Measurements from ENCODE around the gene TAOK1.

TAOK1 gene

DNA sequence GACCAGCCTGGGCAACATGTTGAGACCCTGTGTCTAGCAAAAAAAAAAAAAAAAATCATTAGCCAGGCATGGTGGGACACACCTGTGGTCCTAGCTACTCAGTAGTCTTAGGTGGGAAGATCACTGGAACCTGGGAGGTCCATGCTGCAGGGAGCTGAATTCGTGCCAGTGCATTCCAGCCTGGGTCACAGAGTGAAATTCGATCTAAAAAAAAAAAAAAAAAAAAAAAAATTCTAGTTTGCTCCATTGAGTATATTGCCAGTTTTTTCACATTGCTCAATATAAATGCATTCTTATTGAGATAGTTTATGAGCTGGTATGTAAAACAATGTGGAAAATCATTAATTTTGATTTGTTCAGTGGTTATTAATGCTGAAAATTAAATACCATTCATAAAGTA, 124.6 kb downstream of the TAOK1 start:
- DNase-seq: no peak
- H3K4me3 ChIP-seq (ENCODE audit: insufficient read depth, low read depth, low read length, poor library complexity, severe bottlenecking): no peak overlapping the region
- H3K27ac ChIP-seq (ENCODE audit: insufficient read depth, low read length, poor library complexity, severe bottlenecking): no peak overlapping the region
- H3K9me3 ChIP-seq (ENCODE audit: control insufficient read depth, low read length): no peaks in the 10 kb centered on the region
- H3K27me3 ChIP-seq (replicated peaks; ENCODE audit: control insufficient read depth, insufficient read depth, low read length, poor library complexity, severe bottlenecking): no peaks in the 10 kb centered on the region
- no peaks in the 10 kb centered on the region for H3K4me1 ChIP-seq (ENCODE audit: control insufficient read depth, insufficient read depth, low read length, poor library complexity, severe bottlenecking)
- peaks cover 54% of the 10 kb centered on the region for H3K36me3 ChIP-seq (ENCODE audit: control insufficient read depth, insufficient read depth, low read length)

DNA sequence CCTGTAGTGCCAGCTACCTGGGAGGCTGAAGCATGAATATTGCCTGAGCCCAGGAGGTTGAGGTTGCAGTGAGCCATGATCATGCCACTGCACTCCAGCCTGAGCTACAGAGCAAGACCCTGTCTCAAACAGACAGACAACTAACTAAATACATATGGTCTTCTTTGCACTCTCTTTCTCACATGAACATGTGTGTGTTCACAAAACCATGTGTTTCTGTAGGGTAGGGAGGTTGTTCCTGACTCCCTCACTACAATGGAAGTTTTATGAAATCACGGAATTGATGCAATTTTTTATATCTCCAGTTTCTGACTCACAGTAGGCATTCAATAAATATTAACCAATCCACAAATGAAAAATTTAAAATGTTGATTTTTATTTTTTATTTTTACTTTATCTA, 128.2 kb downstream of the TAOK1 start:
- peaks cover 41% of the 10 kb centered on the region for H3K36me3 ChIP-seq (ENCODE audit: control insufficient read depth, insufficient read depth, low read length)
- no peaks in the 10 kb centered on the region for H3K27me3 ChIP-seq (replicated peaks; ENCODE audit: control insufficient read depth, insufficient read depth, low read length, poor library complexity, severe bottlenecking)
- no peaks in the 10 kb centered on the region for H3K9me3 ChIP-seq (ENCODE audit: control insufficient read depth, low read length)
- H3K4me3 ChIP-seq (ENCODE audit: insufficient read depth, low read depth, low read length, poor library complexity, severe bottlenecking): no peak overlapping the region
- H3K4me1 ChIP-seq (ENCODE audit: control insufficient read depth, insufficient read depth, low read length, poor library complexity, severe bottlenecking): no peaks in the 10 kb centered on the region
- DNase-seq: no peak
- no peak overlapping the region for H3K27ac ChIP-seq (ENCODE audit: insufficient read depth, low read length, poor library complexity, severe bottlenecking)

DNA sequence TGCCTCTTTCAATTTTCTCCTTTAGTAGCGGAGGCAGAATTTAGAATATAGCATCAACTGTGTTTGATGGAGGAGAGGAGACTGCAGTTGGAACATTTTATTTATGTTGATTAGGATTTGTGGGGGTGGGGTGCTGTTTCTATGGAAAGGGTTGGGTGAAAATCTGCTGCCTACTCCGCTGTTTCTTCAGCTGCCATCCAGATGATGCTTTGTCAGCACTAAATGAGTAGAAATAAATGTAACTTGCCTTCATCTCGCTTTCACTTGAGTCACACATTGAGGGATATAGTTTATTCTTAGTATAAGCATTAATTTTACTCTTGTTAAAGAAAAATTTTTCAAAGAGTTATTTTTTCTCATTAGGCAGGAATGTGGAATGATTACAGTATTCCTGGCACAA, 134.5 kb downstream of the TAOK1 start:
- H3K4me1 ChIP-seq (ENCODE audit: control insufficient read depth, insufficient read depth, low read length, poor library complexity, severe bottlenecking): no peaks in the 10 kb centered on the region
- DNase-seq: no peak
- no peaks in the 10 kb centered on the region for H3K9me3 ChIP-seq (ENCODE audit: control insufficient read depth, low read length)
- no peaks in the 10 kb centered on the region for H3K27me3 ChIP-seq (replicated peaks; ENCODE audit: control insufficient read depth, insufficient read depth, low read length, poor library complexity, severe bottlenecking)
- H3K27ac ChIP-seq (ENCODE audit: insufficient read depth, low read length, poor library complexity, severe bottlenecking): no peak overlapping the region
- peaks cover 15% of the 10 kb centered on the region for H3K36me3 ChIP-seq (ENCODE audit: control insufficient read depth, insufficient read depth, low read length)
- no peak overlapping the region for H3K4me3 ChIP-seq (ENCODE audit: insufficient read depth, low read depth, low read length, poor library complexity, severe bottlenecking)

DNA sequence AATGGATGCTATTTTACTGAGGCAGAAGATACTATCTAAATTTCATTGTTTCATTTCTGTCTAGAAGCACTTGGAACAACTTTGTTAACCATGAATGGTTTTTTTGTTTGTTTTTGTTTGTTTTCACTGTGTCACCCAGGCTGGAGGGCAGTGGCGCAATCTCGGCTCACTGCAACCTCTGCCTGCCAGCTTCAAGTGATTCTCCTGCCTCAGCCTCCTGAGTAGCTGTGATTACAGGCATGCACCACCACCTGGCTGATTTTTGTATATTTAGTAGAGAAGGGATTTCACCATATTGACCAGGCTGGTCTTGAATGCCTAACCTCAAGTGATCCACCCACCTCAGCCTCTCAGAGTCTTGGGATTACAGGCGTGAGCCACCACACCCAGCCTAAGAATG, 136.2 kb downstream of the TAOK1 start:
- DNase-seq: no peak

DNA sequence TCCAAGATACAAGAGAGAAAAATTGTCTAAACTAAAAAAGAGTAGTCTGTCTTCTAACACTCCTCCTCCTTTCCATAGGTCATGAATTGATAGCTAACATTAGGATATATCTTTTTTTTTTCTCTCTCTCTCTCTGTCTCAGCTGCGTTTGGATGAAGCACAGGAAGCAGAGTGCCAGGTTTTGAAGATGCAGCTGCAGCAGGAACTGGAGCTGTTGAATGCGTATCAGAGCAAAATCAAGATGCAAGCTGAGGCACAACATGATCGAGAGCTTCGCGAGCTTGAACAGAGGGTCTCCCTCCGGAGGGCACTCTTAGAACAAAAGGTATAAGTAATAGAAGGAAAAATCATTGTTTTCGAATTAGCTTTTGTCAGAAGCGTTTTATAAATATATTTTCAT, 143.8 kb downstream of the TAOK1 start:
- H3K4me3 ChIP-seq (ENCODE audit: insufficient read depth, low read depth, low read length, poor library complexity, severe bottlenecking): no peak overlapping the region
- no peak overlapping the region for H3K27ac ChIP-seq (ENCODE audit: insufficient read depth, low read length, poor library complexity, severe bottlenecking)
- no peaks in the 10 kb centered on the region for H3K4me1 ChIP-seq (ENCODE audit: control insufficient read depth, insufficient read depth, low read length, poor library complexity, severe bottlenecking)
- peaks cover 24% of the 10 kb centered on the region for H3K36me3 ChIP-seq (ENCODE audit: control insufficient read depth, insufficient read depth, low read length)
- no peak for DNase-seq
- no peaks in the 10 kb centered on the region for H3K27me3 ChIP-seq (replicated peaks; ENCODE audit: control insufficient read depth, insufficient read depth, low read length, poor library complexity, severe bottlenecking)
- no peaks in the 10 kb centered on the region for H3K9me3 ChIP-seq (ENCODE audit: control insufficient read depth, low read length)

More for the DNA sequence above, 136.2 kb downstream of the TAOK1 start:
- Histone ChIP-seq H3K27ac (ENCODE audit: insufficient read depth, low read length, poor library complexity, severe bottlenecking) (no peak overlapping the region), H3K27me3 (replicated peaks; ENCODE audit: control insufficient read depth, insufficient read depth, low read length, poor library complexity, severe bottlenecking) (no peaks in the 10 kb centered on the region), H3K4me1 (ENCODE audit: control insufficient read depth, insufficient read depth, low read length, poor library complexity, severe bottlenecking) (no peaks in the 10 kb centered on the region), H3K9me3 (ENCODE audit: control insufficient read depth, low read length) (no peaks in the 10 kb centered on the region), H3K4me3 (ENCODE audit: insufficient read depth, low read depth, low read length, poor library complexity, severe bottlenecking) (no peak overlapping the region), H3K36me3 (ENCODE audit: control insufficient read depth, insufficient read depth, low read length) (peaks cover 18% of the 10 kb centered on the region)

DNA sequence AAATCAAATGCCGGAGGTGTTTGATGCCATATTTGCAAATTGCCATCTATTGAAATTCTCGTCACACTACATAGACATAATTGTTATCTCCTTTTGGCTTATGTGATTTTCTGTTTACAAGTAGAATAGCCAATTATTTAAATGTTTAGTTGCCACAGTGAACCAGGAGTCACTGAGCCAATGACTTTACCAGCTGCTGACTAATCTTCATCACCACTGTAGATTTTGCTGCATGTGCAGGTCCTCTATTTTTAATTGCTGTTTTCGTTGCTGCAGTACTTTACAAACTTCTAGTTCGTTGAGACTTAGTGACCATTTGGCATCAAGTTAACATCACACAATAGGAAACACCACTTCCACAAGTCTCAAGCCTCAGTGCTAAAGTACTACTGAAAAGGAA, 153.9 kb downstream of the TAOK1 start:
- Histone ChIP-seq H3K27me3 (replicated peaks; ENCODE audit: control insufficient read depth, insufficient read depth, low read length, poor library complexity, severe bottlenecking) (no peaks in the 10 kb centered on the region), H3K27ac (ENCODE audit: insufficient read depth, low read length, poor library complexity, severe bottlenecking) (no peak overlapping the region), H3K36me3 (ENCODE audit: control insufficient read depth, insufficient read depth, low read length) (peaks cover 21% of the 10 kb centered on the region), H3K4me3 (ENCODE audit: insufficient read depth, low read depth, low read length, poor library complexity, severe bottlenecking) (no peak overlapping the region), H3K9me3 (ENCODE audit: control insufficient read depth, low read length) (no peaks in the 10 kb centered on the region), H3K4me1 (ENCODE audit: control insufficient read depth, insufficient read depth, low read length, poor library complexity, severe bottlenecking) (no peaks in the 10 kb centered on the region)
- no peak for DNase-seq

DNA sequence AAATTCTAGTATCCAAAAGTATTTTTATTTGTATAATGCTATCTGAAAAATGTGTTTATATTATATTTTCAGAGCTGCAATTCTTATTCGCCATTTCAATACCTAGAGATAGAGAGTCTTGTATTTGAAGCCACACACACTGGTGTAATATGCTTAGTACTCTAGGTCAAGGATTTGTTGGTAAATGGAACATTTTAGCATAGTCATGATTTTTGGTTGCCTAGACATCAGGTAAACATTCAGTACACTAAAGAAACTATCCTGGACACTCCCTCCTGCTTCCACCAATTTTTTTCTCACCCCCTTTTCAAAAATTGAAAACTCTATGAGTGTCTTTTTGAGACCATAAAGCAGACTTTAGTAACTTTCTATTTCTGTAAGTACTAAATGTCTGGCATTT, 155.9 kb downstream of the TAOK1 start:
- Histone ChIP-seq H3K27ac (ENCODE audit: insufficient read depth, low read length, poor library complexity, severe bottlenecking) (no peak overlapping the region), H3K27me3 (replicated peaks; ENCODE audit: control insufficient read depth, insufficient read depth, low read length, poor library complexity, severe bottlenecking) (no peaks in the 10 kb centered on the region), H3K9me3 (ENCODE audit: control insufficient read depth, low read length) (no peaks in the 10 kb centered on the region), H3K4me3 (ENCODE audit: insufficient read depth, low read depth, low read length, poor library complexity, severe bottlenecking) (no peak overlapping the region), H3K36me3 (ENCODE audit: control insufficient read depth, insufficient read depth, low read length) (peaks cover 21% of the 10 kb centered on the region), H3K4me1 (ENCODE audit: control insufficient read depth, insufficient read depth, low read length, poor library complexity, severe bottlenecking) (no peaks in the 10 kb centered on the region)
- no peak for DNase-seq

DNA sequence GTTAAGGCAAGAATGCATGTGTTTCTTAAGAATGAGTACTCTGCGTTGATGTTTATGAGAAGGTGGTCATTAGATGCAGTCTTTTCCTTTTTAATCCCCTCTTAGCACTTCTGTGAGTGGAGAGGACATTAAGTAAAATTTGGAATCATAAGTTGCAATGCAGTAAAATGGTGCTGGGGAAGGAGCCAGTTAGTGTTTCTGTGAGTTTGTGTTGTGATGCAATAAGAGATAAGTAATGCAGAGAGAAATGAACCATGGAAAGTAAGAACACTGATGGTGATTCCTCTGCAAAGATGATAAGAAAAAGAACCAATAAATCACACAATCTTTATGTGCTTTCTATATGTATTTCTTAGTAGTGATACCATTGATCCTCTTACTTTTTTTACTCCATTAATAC, 156.7 kb downstream of the TAOK1 start:
- H3K4me3 ChIP-seq (ENCODE audit: insufficient read depth, low read depth, low read length, poor library complexity, severe bottlenecking): no peak overlapping the region
- H3K4me1 ChIP-seq (ENCODE audit: control insufficient read depth, insufficient read depth, low read length, poor library complexity, severe bottlenecking): no peaks in the 10 kb centered on the region
- no peak for DNase-seq
- no peaks in the 10 kb centered on the region for H3K27me3 ChIP-seq (replicated peaks; ENCODE audit: control insufficient read depth, insufficient read depth, low read length, poor library complexity, severe bottlenecking)
- peaks cover 21% of the 10 kb centered on the region for H3K36me3 ChIP-seq (ENCODE audit: control insufficient read depth, insufficient read depth, low read length)
- no peaks in the 10 kb centered on the region for H3K9me3 ChIP-seq (ENCODE audit: control insufficient read depth, low read length)
- H3K27ac ChIP-seq (ENCODE audit: insufficient read depth, low read length, poor library complexity, severe bottlenecking): no peak overlapping the region

DNA sequence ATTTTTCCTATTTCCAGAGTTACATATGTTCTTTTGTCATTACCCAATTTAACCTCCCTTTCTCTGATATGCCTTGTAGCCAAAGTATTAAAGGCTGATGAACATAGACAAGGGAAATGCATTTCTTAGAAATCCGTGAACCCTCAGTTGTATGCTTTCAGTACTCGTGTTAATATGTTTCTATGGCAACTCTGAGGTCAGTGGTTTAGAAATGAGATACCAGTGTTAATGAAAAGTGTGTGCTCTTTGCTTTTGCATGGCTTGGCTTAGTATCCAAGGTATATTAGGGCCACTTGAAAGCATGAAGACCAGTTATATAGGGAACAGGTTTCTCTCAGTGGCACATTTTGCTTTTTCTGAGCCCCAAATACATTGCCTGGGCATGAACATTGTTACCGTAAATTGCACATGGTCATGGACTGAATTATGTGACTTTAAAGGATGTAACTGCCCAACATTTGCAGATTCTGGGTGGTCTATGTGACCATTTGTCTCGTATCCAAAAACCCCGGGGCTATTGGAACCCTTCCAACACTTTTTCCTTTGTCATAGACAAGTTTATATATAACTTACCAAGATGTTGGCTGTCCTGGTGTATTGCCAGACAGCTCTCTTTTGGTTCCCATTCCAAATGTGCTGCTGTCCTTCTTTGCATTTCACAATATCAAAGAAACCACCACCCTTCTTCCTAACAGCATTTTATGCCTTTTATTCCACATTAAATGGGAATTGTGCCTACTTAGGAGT, 159.2 kb downstream of the TAOK1 start:
- Histone ChIP-seq H3K4me1 (ENCODE audit: control insufficient read depth, insufficient read depth, low read length, poor library complexity, severe bottlenecking) (no peaks in the 10 kb centered on the region), H3K27me3 (replicated peaks; ENCODE audit: control insufficient read depth, insufficient read depth, low read length, poor library complexity, severe bottlenecking) (no peaks in the 10 kb centered on the region), H3K4me3 (ENCODE audit: insufficient read depth, low read depth, low read length, poor library complexity, severe bottlenecking) (no peak overlapping the region), H3K27ac (ENCODE audit: insufficient read depth, low read length, poor library complexity, severe bottlenecking) (no peak overlapping the region), H3K36me3 (ENCODE audit: control insufficient read depth, insufficient read depth, low read length) (peaks cover 4% of the 10 kb centered on the region), H3K9me3 (ENCODE audit: control insufficient read depth, low read length) (no peaks in the 10 kb centered on the region)
- DNase-seq: no peak

DNA sequence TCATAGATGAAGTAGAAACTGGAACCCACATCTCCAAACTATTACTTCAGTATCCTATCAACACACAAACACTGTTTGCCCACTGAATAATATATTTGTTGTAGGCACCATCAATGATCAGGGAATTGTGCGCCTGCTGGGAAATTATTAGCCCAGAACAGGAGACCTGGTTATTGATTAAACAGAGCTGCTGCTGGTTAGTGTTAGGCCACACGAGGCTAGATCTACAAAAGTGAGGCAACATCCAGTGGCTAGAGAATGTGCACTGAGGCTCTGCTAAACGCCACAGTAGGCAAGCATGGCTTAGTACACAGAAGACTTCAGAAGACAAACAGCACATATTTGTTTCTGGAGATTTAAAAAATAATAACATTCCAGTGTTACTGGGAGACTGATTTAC, 165.7 kb downstream of the TAOK1 start:
- no peak for DNase-seq
- Histone ChIP-seq H3K4me3 (ENCODE audit: insufficient read depth, low read depth, low read length, poor library complexity, severe bottlenecking) (no peak overlapping the region), H3K36me3 (ENCODE audit: control insufficient read depth, insufficient read depth, low read length) (no peaks in the 10 kb centered on the region), H3K27me3 (replicated peaks; ENCODE audit: control insufficient read depth, insufficient read depth, low read length, poor library complexity, severe bottlenecking) (no peaks in the 10 kb centered on the region), H3K9me3 (ENCODE audit: control insufficient read depth, low read length) (no peaks in the 10 kb centered on the region), H3K4me1 (ENCODE audit: control insufficient read depth, insufficient read depth, low read length, poor library complexity, severe bottlenecking) (no peaks in the 10 kb centered on the region), H3K27ac (ENCODE audit: insufficient read depth, low read length, poor library complexity, severe bottlenecking) (no peak overlapping the region)
